ENCODE measurements around the gene ARSK.
A peak's percentile ranks its signal among the peaks of the same experiment; 100 is the strongest.

The ARSK gene

DNA sequence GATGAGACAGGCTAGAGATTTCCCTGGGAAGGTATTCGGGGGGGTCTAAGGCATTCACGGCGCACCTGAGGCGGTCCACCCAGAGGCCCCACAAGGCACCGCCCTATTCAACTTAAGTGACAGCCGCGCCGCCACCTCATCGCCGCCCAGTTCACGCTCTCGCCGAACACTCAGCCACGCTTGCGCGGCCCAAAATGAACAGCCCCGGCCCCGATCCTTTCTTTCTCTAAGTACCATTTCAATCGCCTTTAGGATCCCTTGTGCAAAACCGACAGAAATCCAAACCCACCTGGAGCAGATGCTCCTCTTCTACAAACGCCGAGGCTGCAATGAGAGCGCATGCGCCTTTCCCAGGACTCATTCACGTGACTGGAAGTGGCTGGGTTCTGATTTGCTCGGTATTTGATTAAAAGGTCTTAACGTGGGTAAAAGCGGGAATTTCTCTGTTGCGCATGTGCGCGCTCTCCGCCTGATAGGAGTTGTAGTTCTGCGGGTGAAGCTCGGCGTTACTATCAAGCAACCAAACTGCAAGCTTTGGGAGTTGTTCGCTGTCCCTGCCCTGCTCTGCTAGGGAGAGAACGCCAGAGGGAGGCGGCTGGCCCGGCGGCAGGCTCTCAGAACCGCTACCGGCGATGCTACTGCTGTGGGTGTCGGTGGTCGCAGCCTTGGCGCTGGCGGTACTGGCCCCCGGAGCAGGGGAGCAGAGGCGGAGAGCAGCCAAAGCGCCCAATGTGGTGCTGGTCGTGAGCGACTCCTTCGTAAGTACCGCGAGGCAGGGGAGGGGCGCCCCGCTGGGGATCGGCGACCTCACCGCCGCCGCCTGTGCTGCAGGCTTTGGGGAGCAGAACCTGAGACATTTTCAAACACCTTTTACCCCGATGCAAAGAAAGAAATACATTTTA is at the start of gene ARSK, which contains the start of gene SKIC3:
Gene ARSK, plus strand, starts transcription at position 455 of the 902 bp plus-strand sequence. Its CDS starts 178 bp downstream, at position 633.
Gene SKIC3, minus strand, starts transcription at position 331 of the 902 bp plus-strand sequence. CDS start 7,827 bp downstream, outside the sequence.
- peak; percentile 80 to 88 for DNase-seq (ENCODE audit: low read depth in 2 of 2)

GRCh38 chr5:95508550-95508949 is 46.4 kb upstream of the ARSK start:
- DNase-seq (ENCODE audit: low read depth in 2 of 2) = no peak

DNA sequence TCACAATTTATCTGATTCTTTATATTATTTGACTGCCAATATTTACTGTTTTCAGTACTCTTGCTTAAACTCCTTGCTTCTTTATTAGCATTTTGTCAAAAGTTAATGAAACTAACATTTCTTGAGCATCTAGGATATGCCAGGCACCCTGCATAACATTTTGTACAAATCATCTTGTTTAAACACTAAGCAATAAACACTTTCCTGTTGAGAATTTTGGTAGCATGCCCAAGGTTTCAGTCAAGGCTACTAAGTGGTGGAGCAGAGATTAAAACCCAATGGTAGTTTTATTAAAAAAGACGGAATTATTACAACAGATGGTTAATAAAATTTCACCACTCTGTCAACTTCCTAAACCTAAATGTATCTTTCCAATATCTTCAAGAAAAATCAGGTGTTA is 43.3 kb upstream of the ARSK start:
- no peak for DNase-seq (ENCODE audit: low read depth in 2 of 2)

DNA sequence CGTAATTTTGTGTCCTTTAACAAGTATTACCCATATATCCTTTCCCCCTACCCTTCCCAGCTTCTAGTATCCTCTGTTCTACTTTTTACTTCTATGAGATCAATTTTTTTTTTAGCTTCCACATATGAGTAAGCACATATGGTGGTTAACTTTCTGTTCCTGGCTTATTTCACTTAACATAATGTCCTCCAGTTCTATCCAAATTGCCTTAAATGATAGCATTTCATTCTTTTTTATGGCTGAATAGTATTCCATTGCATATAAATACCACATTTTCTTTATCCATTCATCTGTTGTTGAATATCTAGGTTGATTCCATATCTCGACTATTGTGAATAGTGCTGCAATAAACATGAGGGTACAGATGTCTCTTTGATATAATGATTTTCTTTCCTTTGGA is 36.5 kb upstream of the ARSK start:
- no peak for DNase-seq (ENCODE audit: low read depth in 2 of 2)

GRCh38 chr5:95519151-95519550 is 35.8 kb upstream of the ARSK start:
- DNase-seq (ENCODE audit: low read depth in 2 of 2) = no peak

DNA sequence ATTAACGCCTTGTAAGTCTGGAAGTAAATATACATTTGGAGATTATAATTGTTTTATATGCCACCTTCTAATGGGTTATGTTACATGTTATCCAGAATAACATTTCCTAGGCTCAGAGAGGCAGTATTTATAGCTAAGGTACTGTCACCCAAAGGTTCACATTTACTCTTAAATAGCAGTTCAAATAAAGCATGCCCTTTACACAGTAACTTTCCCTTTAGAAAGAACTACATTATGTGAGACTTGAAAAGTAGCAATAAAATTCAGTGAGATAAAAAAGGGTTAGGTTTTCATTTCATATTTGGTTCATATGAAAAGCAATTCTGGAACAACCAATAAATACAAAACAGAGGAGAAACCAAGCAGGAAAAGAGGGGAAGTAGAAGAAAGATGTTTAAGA is 35.2 kb upstream of the ARSK start:
- DNase-seq (ENCODE audit: low read depth in 2 of 2) = no peak

DNA sequence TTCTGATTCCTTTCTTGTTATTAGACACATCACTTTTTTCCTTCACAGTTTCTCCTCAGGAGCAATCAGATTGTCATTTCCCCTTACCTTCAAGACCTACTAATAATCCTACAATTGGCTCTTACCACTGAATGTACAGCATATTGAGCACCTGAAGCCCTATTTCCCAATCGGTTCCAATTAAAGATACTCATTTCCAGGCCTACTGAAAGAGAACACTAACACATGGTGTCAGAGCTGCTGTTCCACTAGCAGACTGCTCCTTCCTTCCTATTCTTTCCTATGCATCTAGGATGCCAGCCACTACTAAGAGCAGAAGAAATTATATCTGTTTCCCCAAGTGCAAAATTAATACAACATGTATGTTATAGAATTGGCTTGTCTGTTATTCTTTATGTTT is 34.7 kb upstream of the ARSK start:
- DNase-seq (ENCODE audit: low read depth in 2 of 2) = no peak

GRCh38 chr5:95524423-95524822 is 30.5 kb upstream of the ARSK start:
- DNase-seq (ENCODE audit: low read depth in 2 of 2) = no peak

DNA sequence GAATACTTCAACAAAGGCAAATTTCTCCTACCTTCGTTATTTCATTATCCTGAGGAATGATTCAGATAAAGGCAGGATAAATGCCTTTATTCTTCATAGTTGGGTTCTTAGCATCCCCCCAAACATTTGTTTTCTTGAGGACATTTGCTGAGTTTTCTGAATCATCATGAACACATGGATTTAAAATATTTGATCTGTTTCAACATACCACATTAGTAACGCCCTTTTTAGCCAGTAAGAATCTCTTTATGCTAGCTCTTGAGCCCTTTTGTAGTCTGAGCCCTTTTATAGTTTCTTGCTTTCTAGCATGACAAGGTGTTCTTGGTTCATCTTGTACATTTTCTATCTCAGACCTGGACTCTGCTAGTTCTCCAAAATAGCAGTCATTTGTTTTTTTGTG is 28.0 kb upstream of the ARSK start:
- DNase-seq (ENCODE audit: low read depth in 2 of 2) = no peak

DNA sequence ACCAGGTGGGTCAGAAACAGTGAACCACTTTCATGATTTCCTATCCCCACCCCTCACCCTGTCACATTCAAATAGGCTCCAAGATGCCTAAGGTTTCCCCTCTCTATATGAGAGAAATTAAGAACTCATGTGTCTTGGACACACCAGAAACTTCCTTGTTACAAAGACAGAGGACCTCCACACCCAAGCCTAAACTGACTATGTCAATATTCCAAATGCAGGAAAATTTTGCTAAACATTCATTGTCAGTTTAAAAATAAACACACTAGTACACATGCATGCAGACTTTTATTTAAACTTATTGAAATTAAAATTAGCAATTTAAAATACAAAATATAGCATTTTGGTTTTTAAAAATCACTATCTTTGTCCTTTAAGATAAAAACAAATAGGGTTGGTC is 26.3 kb upstream of the ARSK start:
- DNase-seq (ENCODE audit: low read depth in 2 of 2) = no peak

DNA sequence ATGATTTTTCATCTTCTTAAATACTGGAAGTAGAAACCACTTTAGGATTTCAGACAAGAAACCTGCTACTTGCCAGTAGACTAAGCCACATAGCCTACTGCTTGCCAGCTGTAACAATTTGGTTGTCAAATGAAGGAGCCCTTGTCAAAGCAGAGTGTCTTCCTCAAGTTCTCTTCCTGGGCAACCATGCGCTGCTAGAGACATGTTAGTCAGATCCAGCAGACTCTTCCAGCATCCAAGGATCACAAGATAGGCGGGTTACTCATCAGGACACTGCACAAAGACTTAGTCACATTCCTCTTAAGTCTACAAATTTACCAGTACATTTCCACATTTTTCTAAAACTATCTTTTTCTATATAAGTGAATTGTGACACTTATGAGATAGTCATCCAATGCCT is 24.5 kb upstream of the ARSK start:
- no peak for DNase-seq (ENCODE audit: low read depth in 2 of 2)

- no peak for DNase-seq (ENCODE audit: low read depth in 2 of 2)
Observed at GRCh38 chr5:95531491-95531890, 23.4 kb upstream of the ARSK start.

DNA sequence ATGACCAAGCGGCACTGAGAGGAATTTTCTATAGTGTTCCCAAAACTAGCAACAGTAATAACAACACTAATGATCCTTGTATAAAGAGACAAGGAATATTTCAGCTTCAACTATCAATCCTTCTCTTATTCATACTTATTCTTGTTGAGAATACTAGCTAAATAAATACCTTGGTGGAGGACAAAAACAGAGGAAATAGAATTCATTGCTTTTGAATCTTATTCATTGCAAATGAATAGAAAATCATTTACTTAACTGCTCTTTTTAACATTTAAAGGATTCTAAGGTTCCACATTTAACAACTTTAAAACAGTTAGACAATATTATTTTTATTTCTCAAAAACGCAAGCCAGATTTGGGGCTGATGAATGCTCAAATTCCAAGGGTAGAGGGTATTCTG is 22.5 kb upstream of the ARSK start:
- no peak for DNase-seq (ENCODE audit: low read depth in 2 of 2)

- DNase-seq (ENCODE audit: low read depth in 2 of 2) = no peak
Observed at GRCh38 chr5:95533106-95533505, 21.8 kb upstream of the ARSK start.

GRCh38 chr5:95533761-95534160 is 21.1 kb upstream of the ARSK start:
- DNase-seq (ENCODE audit: low read depth in 2 of 2) = no peak

DNA sequence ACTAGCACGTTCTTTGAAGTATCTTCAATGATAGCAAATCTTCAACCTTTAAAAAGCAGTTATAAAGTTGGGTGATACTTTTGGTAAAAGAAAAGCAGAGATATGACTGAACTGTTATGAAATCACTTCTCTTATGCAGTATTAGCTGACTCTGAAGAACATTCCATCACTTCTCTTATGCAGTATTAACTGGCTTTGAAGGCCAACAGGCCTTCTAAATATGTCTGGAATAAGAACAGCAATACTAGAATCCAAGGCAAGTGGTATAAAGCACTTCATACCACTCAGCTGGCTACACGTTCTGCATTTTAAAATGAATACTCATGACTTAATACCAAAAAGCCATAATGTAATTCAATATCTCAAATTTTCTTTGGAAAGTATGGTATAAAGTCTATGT is 17.4 kb upstream of the ARSK start:
- DNase-seq (ENCODE audit: low read depth in 2 of 2) = no peak

DNA sequence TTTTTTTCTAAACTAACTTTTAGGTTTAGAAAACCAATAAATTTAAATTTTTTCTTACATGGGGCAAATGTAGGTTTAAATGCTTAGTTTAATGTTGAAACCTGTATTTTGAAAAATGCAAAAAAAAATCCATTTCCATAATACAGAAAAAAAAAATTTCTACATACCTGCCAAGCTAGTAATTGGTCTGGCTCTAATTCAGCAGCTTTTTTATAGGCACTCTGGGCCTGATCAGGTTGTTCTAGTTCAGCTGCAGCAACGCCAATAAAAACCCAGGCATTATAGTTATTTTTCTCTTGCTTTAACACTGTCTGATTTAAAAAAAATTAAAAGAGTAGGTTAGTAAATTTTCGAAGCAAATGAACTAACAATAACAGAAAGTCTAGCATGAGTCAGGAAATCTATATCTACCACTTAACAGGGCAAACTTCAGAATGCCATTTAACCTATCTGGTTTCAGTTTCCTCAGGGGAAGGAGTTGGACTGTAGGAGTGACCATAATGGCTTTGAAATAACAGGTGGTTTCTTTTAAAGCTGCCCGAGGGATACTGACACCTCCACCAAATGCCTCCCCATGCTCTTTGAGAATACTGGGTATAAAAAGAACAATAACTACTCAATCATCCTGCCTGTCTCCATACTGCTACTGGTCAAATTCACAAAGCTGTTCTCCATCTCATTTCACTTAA is 11.7 kb upstream of the ARSK start:
- no peak for DNase-seq (ENCODE audit: low read depth in 2 of 2)

GRCh38 chr5:95549030-95549429 is 5.9 kb upstream of the ARSK start:
- DNase-seq (ENCODE audit: low read depth in 2 of 2) = no peak

- no peak for DNase-seq (ENCODE audit: low read depth in 2 of 2)
Observed at GRCh38 chr5:95554331-95554646, 612 bp upstream of the ARSK start.

DNA sequence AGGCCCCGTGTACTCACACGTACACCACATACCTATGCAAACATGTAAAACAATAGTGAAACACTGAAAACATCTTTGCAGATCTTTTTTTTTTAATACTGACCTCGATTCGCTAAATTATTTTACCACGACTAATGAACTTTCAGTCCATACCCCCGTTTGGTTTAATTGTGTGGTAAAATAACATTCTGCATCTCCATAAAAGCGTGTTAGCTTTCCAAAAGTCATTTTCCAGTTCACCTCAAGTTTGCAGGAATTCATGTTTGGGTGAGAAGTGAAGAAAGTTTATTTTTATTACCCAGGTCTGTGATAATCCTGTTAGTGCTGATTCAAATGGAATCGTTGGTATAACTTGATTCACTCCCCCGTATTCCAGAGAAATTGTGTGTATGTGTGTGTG is 652 bp downstream of the ARSK start:
- DNase-seq (ENCODE audit: low read depth in 2 of 2) = no peak

- DNase-seq (ENCODE audit: low read depth in 2 of 2) = no peak
Observed at GRCh38 chr5:95557841-95558240, 2.9 kb downstream of the ARSK start.

DNA sequence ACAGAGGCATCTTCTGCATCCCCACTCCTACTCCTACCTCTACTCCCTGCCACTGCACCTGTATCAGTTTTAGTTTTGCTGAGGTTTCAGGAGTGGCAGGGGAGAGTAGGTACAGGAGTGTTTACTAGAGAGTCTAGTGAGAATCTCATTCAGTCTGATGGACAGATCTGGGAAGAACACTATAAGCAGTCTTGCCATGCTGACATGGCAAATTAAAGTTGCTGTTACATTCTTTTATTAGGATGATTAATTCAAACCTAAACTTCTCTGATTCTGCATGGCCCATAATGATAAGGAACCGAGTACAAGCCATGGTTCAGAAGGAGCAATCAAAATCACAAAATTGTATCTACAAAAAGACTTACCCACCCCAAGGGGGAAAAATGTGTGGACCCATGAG is 7.4 kb downstream of the ARSK start:
- no peak for DNase-seq (ENCODE audit: low read depth in 2 of 2)

DNA sequence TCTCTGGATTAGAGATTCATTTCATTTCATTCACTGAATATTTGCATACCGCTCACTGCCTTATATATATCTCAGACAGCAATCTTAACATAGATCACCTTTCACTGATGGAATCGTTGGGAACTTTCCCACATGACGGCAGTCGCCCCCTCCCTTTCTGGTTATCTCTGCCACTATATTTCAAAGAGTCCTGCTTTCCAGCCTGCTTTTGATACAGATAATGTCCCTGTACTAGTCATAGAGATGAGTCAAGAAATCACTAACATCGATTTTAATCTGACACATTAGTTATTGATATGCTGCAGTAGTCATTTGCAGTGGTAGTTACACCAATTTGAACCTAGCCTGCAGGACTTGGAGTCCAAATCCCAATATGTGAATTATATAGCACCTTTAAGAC is 8.5 kb downstream of the ARSK start:
- no peak for DNase-seq (ENCODE audit: low read depth in 2 of 2)

Measured in activated CD8-positive, alpha-beta memory T cell treated with anti-CD3 and anti-CD28 coated beads for 4 hours (primary cell).